Activated naive CD4-positive, alpha-beta T cell treated with anti-CD3 and anti-CD28 coated beads, Interleukin-2, amount 10 ng/mL, durations not matched to agents 7 days and 5 days (primary cell): Measurements from ENCODE around the gene SLC22A15.
A peak's percentile ranks its signal among the peaks of the same experiment; 100 is the strongest.
"Not testable (repeated sequence)": the region's sequence is repeated elsewhere in the genome, so short reads cannot be mapped to it uniquely, and the experiment has no call there.

Experiments
- CTCF ChIA-PET: fragments of 350-600 bp; sonication (Branson Sonifier 250); formaldehyde crosslinking; loops from one replicate; lab custom pipeline; 2021; ENCODE audit warnings: antibody characterized with exemption; lab: Charles Lee
- DNase-seq: peaks from one replicate; pipeline ENCODE4 v3.0.0-alpha.2; 2020
- H3K27ac Mint-ChIP-seq: one replicate; pipeline ENCODE4 v1.8.0; 2021; ENCODE audit warnings: mild to moderate bottlenecking, moderate library complexity, mixed read lengths
- H3K27me3 Mint-ChIP-seq: one replicate; pipeline ENCODE4 v1.8.0; 2021; ENCODE audit warnings: mild to moderate bottlenecking, mixed read lengths
- H3K36me3 Mint-ChIP-seq: one replicate; pipeline ENCODE4 v1.8.0; 2021; ENCODE audit warnings: mixed read lengths
- H3K4me1 Mint-ChIP-seq: one replicate; pipeline ENCODE4 v1.8.0; 2021; ENCODE audit warnings: mixed read lengths
- H3K4me3 Mint-ChIP-seq: one replicate; pipeline ENCODE4 v1.8.0; 2021; ENCODE audit warnings: mild to moderate bottlenecking, moderate library complexity, mixed read lengths
- H3K9me3 Mint-ChIP-seq: one replicate; pipeline ENCODE4 v1.8.0; 2021; ENCODE audit warnings: mixed read lengths

SLC22A15 gene

GRCh38 chr1:115976062-115976920 is at the start of gene SLC22A15:
TSS of gene SLC22A15 (plus strand) at chr1:115976513. CDS start at chr1:115976628, 115 bp downstream.
- H3K4me3 Mint-ChIP-seq = peak within 1 kb of the TSS; percentile 82
- peak; percentile 62 for DNase-seq

GRCh38 chr1:115927971-115928370 is 48.3 kb upstream of the SLC22A15 start:
- CTCF ChIA-PET = no interaction called here
- H3K4me1 Mint-ChIP-seq = no peaks in the 10 kb centered on the region
- no peaks in the 10 kb centered on the region for H3K36me3 Mint-ChIP-seq
- H3K27ac Mint-ChIP-seq = no peak overlapping the region
- H3K27me3 Mint-ChIP-seq = peaks cover 5% of the 10 kb centered on the region
- H3K4me3 Mint-ChIP-seq = no peak overlapping the region
- DNase-seq = no peak
- H3K9me3 Mint-ChIP-seq = no peaks in the 10 kb centered on the region

More at GRCh38 chr1:115976062-115976920, at the start of gene SLC22A15:
- Mint-ChIP-seq H3K9me3 (no peaks in the 10 kb centered on the region), H3K27me3 (peaks cover 55% of the 10 kb centered on the region), H3K4me1 (peaks cover 13% of the 10 kb centered on the region), H3K27ac (no peak within 1 kb of the TSS), H3K36me3 (no peaks in the 10 kb centered on the region)
- CTCF ChIA-PET = no interaction called here

- CTCF ChIA-PET = no interaction called here
- DNase-seq = no peak
- Mint-ChIP-seq H3K27me3 (peaks cover 2% of the 10 kb centered on the region), H3K36me3 (no peaks in the 10 kb centered on the region), H3K4me1 (no peaks in the 10 kb centered on the region), H3K27ac (no peak overlapping the region), H3K9me3 (no peaks in the 10 kb centered on the region), H3K4me3 (no peak overlapping the region)
Observed at GRCh38 chr1:115929881-115930280, 46.4 kb upstream of the SLC22A15 start.

- Mint-ChIP-seq H3K27me3 (no peaks in the 10 kb centered on the region), H3K27ac (no peak overlapping the region), H3K9me3 (no peaks in the 10 kb centered on the region), H3K4me3 (no peak overlapping the region), H3K36me3 (no peaks in the 10 kb centered on the region), H3K4me1 (no peaks in the 10 kb centered on the region)
- DNase-seq = no peak
- CTCF ChIA-PET = interaction anchor here (1.1 kb wide), 1 partner anchor 48 kb away, joined by 3 read pairs; no protein-coding TSS in a partner anchor
Observed at GRCh38 chr1:115933625-115934024, 42.7 kb upstream of the SLC22A15 start.

- H3K27me3 Mint-ChIP-seq = no peaks in the 10 kb centered on the region
- H3K9me3 Mint-ChIP-seq = no peaks in the 10 kb centered on the region
- no peaks in the 10 kb centered on the region for H3K36me3 Mint-ChIP-seq
Observed at GRCh38 chr1:115939455-115939854, 36.9 kb upstream of the SLC22A15 start.

GRCh38 chr1:115946116-115946515 is 30.2 kb upstream of the SLC22A15 start:
- H3K9me3 Mint-ChIP-seq = no peaks in the 10 kb centered on the region
- H3K4me1 Mint-ChIP-seq = no peaks in the 10 kb centered on the region
- H3K36me3 Mint-ChIP-seq = no peaks in the 10 kb centered on the region
- H3K27ac Mint-ChIP-seq = no peak overlapping the region
- H3K27me3 Mint-ChIP-seq = peaks cover 7% of the 10 kb centered on the region
- CTCF ChIA-PET = interaction anchor here (1.4 kb wide), 1 partner anchor 35 kb away, joined by 6 read pairs; no protein-coding TSS in a partner anchor
- no peak overlapping the region for H3K4me3 Mint-ChIP-seq
- DNase-seq = no peak

More at GRCh38 chr1:115939455-115939854, 36.9 kb upstream of the SLC22A15 start:
- H3K4me3 Mint-ChIP-seq = no peak overlapping the region
- H3K4me1 Mint-ChIP-seq = no peaks in the 10 kb centered on the region
- no peak for DNase-seq
- H3K27ac Mint-ChIP-seq = no peak overlapping the region
- CTCF ChIA-PET = no interaction called here

- H3K27me3 Mint-ChIP-seq = peaks cover 13% of the 10 kb centered on the region
- no peak overlapping the region for H3K4me3 Mint-ChIP-seq
- no peak for DNase-seq
- H3K27ac Mint-ChIP-seq = no peak overlapping the region
- no peaks in the 10 kb centered on the region for H3K36me3 Mint-ChIP-seq
- CTCF ChIA-PET = no interaction called here
- H3K4me1 Mint-ChIP-seq = peaks cover 7% of the 10 kb centered on the region
- no peaks in the 10 kb centered on the region for H3K9me3 Mint-ChIP-seq
Observed at GRCh38 chr1:115949156-115949555, 27.2 kb upstream of the SLC22A15 start.

GRCh38 chr1:115951560-115951959 is 24.8 kb upstream of the SLC22A15 start:
- H3K4me3 Mint-ChIP-seq = no peak overlapping the region
- DNase-seq = no peak
- peaks cover 7% of the 10 kb centered on the region for H3K4me1 Mint-ChIP-seq
- no peaks in the 10 kb centered on the region for H3K36me3 Mint-ChIP-seq
- no peak overlapping the region for H3K27ac Mint-ChIP-seq
- H3K27me3 Mint-ChIP-seq = peaks cover 22% of the 10 kb centered on the region
- CTCF ChIA-PET = no interaction called here
- H3K9me3 Mint-ChIP-seq = no peaks in the 10 kb centered on the region

- peaks cover 26% of the 10 kb centered on the region for H3K27me3 Mint-ChIP-seq
Observed at GRCh38 chr1:115952547-115952946, 23.8 kb upstream of the SLC22A15 start.

GRCh38 chr1:115953180-115953579 is 23.1 kb upstream of the SLC22A15 start:
- DNase-seq = no peak
- H3K36me3 Mint-ChIP-seq = no peaks in the 10 kb centered on the region
- H3K4me3 Mint-ChIP-seq = no peak overlapping the region
- peaks cover 7% of the 10 kb centered on the region for H3K4me1 Mint-ChIP-seq
- H3K27me3 Mint-ChIP-seq = peaks cover 27% of the 10 kb centered on the region
- CTCF ChIA-PET = interaction anchor here (1.1 kb wide), 1 partner anchor 10 kb away, joined by 4 read pairs; no protein-coding TSS in a partner anchor
- H3K9me3 Mint-ChIP-seq = no peaks in the 10 kb centered on the region
- no peak overlapping the region for H3K27ac Mint-ChIP-seq

More at GRCh38 chr1:115952547-115952946, 23.8 kb upstream of the SLC22A15 start:
- DNase-seq = no peak
- Mint-ChIP-seq H3K4me1 (peaks cover 7% of the 10 kb centered on the region), H3K9me3 (no peaks in the 10 kb centered on the region), H3K4me3 (no peak overlapping the region), H3K27ac (no peak overlapping the region), H3K36me3 (no peaks in the 10 kb centered on the region)
- CTCF ChIA-PET = interaction anchor here (0.7 kb wide), 1 partner anchor 28 kb away, joined by 4 read pairs; no protein-coding TSS in a partner anchor

- H3K27me3 Mint-ChIP-seq = peaks cover 33% of the 10 kb centered on the region
- H3K9me3 Mint-ChIP-seq = no peaks in the 10 kb centered on the region
Observed at GRCh38 chr1:115954684-115955083, 21.6 kb upstream of the SLC22A15 start.

GRCh38 chr1:115955228-115955627 is 21.1 kb upstream of the SLC22A15 start:
- Mint-ChIP-seq H3K4me1 (peaks cover 7% of the 10 kb centered on the region), H3K36me3 (no peaks in the 10 kb centered on the region), H3K9me3 (no peaks in the 10 kb centered on the region), H3K27ac (no peak overlapping the region), H3K27me3 (peaks cover 33% of the 10 kb centered on the region), H3K4me3 (no peak overlapping the region)
- CTCF ChIA-PET = no interaction called here
- no peak for DNase-seq

More at GRCh38 chr1:115954684-115955083, 21.6 kb upstream of the SLC22A15 start:
- no peak for DNase-seq
- H3K4me1 Mint-ChIP-seq = peaks cover 7% of the 10 kb centered on the region
- H3K36me3 Mint-ChIP-seq = no peaks in the 10 kb centered on the region
- no peak overlapping the region for H3K27ac Mint-ChIP-seq
- no peak overlapping the region for H3K4me3 Mint-ChIP-seq
- CTCF ChIA-PET = no interaction called here

GRCh38 chr1:115958866-115959265 is 17.4 kb upstream of the SLC22A15 start:
- peaks cover 50% of the 10 kb centered on the region for H3K27me3 Mint-ChIP-seq
- no peaks in the 10 kb centered on the region for H3K4me1 Mint-ChIP-seq
- no peaks in the 10 kb centered on the region for H3K9me3 Mint-ChIP-seq
- no peak overlapping the region for H3K27ac Mint-ChIP-seq
- no peak overlapping the region for H3K4me3 Mint-ChIP-seq
- H3K36me3 Mint-ChIP-seq = no peaks in the 10 kb centered on the region
- DNase-seq = no peak
- CTCF ChIA-PET = no interaction called here

GRCh38 chr1:115969509-115969908 is 6.8 kb upstream of the SLC22A15 start:
- Mint-ChIP-seq H3K27me3 (peaks cover 46% of the 10 kb centered on the region), H3K27ac (no peak overlapping the region), H3K4me3 (no peak overlapping the region), H3K4me1 (no peaks in the 10 kb centered on the region), H3K36me3 (no peaks in the 10 kb centered on the region), H3K9me3 (no peaks in the 10 kb centered on the region)
- DNase-seq = no peak
- CTCF ChIA-PET = no interaction called here

- H3K4me1 Mint-ChIP-seq, H3K27ac Mint-ChIP-seq, H3K36me3 Mint-ChIP-seq, CTCF ChIA-PET, H3K9me3 Mint-ChIP-seq, H3K4me3 Mint-ChIP-seq, DNase-seq: not testable (repeated sequence)
- H3K27me3 Mint-ChIP-seq = peaks cover 45% of the 10 kb centered on the region
Observed at GRCh38 chr1:115971778-115972177, 4.5 kb upstream of the SLC22A15 start.
